GM19397 (cell line): ENCODE measurements around the gene LRRTM1.

Experiments
- ATAC-seq: cut with Tn5 transposase; IDR thresholded peaks from one replicate; pipeline ENCODE4 v1.9.1; 2021; ENCODE audit warnings: mild to moderate bottlenecking, moderate library complexity; ENCODE audit not compliant: unreplicated experiment

Gene LRRTM1, protein sequence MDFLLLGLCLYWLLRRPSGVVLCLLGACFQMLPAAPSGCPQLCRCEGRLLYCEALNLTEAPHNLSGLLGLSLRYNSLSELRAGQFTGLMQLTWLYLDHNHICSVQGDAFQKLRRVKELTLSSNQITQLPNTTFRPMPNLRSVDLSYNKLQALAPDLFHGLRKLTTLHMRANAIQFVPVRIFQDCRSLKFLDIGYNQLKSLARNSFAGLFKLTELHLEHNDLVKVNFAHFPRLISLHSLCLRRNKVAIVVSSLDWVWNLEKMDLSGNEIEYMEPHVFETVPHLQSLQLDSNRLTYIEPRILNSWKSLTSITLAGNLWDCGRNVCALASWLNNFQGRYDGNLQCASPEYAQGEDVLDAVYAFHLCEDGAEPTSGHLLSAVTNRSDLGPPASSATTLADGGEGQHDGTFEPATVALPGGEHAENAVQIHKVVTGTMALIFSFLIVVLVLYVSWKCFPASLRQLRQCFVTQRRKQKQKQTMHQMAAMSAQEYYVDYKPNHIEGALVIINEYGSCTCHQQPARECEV

DNA sequence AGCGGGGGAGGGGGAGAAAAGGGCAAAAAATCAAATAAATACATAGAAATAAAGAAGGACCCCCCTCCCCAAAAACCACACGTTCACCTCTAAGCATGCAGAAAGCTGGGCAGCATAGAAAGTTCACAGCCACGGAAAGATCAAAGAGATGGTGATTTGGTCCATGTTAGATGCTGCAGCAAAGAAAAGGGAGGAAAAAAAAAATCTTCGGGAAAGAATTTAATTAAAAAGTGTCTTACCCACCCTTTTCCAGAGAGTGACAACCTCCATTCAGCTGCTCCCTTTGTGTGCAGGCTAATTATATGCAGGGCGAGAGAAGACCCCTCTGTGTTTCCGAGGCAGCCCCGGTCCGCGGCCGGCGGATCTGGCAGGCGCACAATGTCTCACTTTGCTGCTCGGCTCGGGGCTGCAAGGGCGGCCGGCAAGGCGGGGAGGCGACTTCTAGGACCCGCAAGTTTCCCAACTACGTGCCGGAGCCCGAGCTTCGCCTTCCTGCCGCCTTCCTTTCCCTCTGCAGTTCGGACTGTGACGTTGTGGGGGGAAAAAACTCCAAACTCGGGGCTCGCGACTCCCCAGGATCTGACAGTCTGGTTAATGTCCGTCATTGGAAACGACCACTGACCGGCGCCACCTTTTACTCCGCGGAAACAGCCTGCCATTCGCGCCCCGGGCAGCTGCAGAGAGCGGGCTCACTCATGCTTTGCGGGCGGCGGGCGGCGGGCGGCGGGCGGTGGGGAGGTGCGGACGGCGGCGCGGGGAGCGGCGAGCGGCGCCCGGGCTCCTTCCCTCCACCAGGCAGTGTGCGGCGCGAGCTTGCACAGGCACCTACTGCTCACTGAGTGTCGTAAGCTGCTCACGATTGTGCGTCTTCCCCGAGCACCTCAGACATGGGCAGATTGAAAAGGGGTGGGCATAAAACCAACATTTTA, at the start of gene LRRTM1:
Gene LRRTM1, minus strand, starts transcription at position 844 of the 929 bp plus-strand sequence. CDS start 933 bp downstream, outside the sequence.
- ATAC-seq, result no peak

- no peak for ATAC-seq
Measured at GRCh38 chr2:80351231-80351630, 46.7 kb upstream of the LRRTM1 start.

- no peak for ATAC-seq
Measured at GRCh38 chr2:80348953-80349352, 44.4 kb upstream of the LRRTM1 start.

DNA sequence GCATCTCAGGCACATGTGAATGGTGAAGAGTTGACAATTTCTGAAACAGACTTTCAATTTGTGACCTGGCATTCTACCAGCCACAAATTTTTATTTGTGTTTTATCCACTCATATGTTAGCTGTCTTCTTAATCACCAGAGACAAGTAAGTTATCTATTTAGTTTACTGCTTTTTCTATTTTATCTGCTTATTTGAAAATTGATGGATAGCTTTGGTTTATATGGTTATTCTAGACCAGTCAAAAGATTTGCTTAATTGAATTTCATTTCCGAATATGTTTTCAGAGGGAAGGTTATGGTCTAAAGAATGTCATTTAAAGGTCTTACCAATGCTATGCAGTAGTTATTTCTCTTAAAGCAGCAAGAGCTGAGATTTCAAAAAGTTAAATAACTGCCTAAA, 43.5 kb upstream of the LRRTM1 start:
- ATAC-seq, result no peak

DNA sequence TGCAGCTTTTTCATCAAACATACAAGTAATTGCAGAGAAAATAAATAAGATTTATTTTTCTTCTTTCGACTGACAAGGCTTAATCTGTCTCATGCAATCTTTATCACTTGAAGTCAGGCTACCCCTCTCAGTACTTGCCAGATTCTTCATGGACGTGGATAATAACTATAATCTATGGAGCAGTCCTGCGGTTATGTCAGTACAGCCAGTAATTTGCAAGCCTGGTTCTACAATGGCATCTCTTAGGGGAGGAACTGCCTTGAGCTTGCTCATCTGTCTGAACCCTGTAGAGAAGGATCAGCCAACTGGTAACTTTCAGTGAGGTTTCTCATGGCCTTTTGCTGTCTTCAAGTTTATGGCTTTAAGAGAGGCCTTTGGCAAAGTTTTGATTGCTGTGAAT, 35.5 kb upstream of the LRRTM1 start:
- no peak for ATAC-seq

DNA sequence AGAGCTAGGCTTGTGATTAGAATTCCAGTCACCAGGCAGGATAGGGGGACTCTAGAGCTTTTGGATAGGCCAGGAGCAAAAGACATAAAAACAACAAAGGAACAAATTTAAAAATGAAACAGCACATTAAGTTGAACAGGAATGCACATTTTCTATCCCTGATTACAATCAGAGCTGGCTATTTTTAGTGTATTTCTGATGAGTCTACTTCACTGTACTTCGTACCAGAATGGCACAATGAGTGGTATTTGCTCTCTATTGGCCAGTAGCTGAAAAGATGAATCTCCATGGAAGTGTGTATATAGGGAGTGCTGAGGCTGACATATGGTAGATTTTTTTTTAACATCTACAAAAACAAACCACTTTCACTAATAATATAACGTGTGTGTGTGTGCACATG, 34.2 kb upstream of the LRRTM1 start:
- ATAC-seq, result no peak

DNA sequence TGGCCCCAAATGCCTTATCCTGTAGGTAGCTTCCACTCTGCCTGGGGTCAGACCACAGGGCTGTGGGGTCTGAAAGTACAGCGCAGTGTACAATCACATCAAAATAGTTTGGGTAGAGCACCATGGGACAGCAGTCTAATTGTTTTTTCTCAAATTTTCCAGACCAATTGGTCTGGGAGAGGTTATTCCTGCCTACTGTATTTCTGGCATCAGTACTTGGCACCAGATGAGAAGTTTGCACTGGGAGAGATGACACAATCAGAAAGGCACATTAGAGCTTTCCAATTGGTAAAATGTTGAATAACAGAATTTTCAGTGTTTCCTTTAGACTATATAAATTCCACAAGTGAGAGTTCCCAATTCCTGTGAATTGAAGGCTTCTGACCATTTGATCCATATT, 30.9 kb upstream of the LRRTM1 start:
- no peak for ATAC-seq

DNA sequence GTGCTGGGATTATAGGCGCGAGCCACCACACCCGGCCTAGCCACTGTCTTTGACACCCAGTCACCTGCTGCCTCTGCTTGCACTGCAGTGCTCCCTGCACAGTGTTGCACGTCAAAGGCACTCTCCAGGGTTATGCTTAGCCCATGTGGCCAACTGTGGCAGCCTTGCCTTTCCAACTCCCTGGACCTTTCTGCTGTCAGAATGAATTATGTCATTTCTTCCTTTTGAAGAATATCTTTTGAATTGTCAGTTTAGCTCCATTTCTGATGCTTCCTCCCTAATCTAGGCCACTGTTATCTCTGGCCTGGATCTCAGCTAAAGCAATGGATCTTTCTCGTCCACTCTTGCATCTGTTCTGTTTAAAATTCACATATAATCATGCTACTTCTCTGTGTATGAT, 29.3 kb upstream of the LRRTM1 start:
- ATAC-seq, result no peak

DNA sequence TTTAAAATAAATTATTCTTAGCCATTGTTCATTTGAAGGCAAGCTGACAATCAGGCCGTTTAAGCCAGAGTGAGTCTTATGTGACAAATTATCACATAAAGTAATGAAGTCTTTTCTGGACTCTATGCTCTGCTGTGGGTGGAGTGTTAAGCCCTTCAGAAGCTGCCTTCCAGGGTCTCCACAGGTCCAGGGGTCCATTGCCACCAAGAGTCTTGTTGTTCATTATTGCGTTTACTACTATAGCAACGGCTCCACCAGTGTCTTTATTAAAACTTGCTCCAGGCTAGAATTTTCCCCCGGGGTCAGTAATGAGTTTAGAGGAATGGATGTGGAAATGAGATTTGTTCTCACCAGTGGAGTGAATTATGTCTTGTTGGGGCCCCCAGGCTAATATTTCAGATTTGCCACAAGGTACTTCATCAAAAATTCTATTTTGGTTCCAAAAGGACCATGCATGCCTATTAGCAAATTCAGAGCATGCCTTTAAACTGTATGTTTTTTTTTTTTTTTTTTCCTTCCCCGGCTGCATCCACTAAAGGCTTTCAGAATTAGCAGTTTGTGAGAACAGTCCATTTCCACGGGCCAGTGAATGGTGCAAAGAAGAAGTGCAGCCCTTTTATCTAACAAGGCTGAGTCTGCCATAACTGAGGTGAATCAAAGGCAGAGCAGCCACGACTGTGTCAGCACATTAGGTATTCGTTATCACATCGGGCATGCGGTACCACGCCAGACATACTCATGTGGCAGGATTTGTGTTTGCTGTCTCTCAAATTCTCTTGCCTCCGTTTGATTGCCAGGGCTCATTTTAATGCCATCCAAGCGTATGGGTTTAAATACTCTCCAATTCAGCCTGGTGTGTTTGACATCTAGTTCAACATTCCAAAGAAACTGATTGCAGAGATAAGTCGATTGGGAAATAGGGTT, 26.2 kb upstream of the LRRTM1 start:
- ATAC-seq, result no peak

DNA sequence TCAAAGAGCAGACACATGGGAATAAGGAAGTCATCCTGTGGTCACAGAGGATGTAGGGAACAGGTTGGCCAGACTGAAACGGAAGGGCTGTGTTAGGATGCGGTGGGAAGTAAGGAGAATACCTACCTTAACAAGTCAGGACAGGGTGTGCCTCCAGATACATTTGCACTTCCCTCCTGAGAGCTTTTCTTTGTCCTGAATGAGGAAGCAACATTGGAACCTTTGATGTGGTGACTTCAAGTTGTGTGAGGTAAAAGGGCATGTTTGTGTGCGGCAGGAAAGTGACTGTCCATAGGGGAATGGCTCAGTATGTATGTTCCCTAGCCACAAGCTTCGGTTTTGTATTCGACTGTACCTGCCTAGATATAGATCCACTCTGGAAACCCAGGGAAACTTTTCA, 24.9 kb upstream of the LRRTM1 start:
- no peak for ATAC-seq

DNA sequence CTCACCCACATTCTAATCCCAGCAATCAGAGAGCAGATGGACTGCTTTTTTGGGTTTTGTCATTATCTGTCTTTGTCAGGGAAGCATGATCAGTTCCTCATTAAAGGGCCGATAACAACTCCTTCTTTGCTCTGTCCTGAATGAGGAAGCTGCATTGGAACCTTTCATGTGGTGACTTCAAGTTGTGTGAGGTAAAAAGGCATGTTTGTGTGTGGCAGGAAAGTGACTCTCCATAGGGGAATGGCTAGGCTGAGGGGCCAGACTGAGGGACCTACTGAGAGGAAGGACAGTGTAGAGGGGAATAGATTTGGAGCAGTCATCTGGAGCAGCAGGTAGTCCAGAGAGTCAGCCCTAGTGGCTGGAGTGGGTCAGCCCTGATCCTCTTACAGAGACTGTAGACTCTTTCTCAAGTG, 23.6 kb upstream of the LRRTM1 start:
- no peak for ATAC-seq

DNA sequence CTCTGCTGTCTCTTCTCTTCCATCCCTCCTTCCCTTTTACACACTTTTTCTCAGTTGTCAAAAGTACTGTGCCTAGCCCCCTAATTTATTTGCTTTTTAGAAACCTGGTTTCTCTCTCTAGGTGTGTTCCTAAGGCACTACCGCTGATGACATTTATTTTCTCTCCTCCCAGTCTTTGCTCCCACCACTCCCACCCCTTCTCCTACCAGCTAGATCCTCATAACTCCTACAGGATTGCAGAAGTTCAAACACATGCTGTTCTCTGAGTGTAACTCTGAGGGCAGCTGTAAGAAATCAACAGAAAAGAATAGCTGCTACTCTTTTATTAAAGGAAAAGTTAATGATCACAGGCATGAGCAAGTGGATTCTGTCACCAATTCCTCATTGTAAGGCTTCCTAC, 22.3 kb upstream of the LRRTM1 start:
- no peak for ATAC-seq

DNA sequence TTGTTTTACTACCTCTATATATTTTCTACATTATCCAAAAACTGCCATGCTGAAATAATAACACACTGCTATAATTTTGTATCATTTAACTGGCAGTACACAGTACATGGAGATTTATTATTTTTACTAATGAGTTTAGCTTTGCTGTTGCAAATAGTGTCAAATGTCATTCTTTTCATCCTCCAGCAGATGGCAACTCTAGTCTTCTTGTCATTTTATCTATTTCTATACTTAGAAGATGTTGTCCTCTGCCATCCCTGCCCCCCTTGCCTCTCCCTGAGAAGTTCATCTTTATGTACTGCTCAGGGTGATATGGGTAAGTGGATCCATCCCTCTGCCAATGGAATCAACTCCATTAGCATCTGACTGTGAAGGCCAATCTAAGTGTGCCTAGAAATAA, 21.7 kb upstream of the LRRTM1 start:
- no peak for ATAC-seq

- no peak for ATAC-seq
Measured at GRCh38 chr2:80324525-80324924, 20.0 kb upstream of the LRRTM1 start.

DNA sequence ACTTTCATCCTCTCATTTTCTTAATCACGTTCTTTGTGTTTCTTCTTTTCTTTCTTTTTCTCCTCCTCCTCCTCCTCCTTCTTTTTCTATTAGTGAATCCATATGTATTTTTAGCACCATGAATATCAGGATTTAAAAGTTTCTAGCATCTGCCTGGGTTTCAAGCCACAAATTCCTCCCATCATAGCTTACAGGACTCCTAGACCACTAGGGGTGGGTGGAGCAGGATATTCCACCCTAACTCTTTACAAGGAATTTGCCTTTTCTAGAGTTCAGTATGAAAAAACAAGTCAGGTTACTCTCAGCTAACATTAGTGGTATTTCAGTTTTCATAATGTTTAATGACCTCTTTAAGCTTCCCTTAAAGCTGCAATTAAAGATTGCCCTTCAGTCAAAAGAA, 19.1 kb upstream of the LRRTM1 start:
- no peak for ATAC-seq

DNA sequence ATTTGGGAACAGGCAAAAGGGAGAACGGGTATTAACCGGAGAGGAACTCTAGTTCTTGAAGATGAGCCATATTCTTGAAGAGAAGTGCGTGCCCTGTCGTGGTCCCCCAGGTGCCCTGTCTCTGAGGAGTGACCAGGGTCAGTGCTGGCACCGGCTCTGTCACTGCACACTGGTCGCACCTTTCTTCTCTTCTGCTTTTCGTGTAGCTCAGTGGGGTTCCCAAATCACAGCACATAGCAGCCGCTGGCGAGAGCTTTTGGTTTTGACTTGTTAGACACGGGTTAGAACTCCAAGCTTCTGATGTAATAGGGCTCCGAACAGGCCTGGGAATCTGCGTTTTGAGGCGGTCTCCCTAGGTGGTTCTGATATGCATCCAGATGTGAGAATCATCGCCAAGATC, 18.4 kb upstream of the LRRTM1 start:
- no peak for ATAC-seq

- ATAC-seq, result no peak
Measured at GRCh38 chr2:80322311-80322920, 17.9 kb upstream of the LRRTM1 start.

DNA sequence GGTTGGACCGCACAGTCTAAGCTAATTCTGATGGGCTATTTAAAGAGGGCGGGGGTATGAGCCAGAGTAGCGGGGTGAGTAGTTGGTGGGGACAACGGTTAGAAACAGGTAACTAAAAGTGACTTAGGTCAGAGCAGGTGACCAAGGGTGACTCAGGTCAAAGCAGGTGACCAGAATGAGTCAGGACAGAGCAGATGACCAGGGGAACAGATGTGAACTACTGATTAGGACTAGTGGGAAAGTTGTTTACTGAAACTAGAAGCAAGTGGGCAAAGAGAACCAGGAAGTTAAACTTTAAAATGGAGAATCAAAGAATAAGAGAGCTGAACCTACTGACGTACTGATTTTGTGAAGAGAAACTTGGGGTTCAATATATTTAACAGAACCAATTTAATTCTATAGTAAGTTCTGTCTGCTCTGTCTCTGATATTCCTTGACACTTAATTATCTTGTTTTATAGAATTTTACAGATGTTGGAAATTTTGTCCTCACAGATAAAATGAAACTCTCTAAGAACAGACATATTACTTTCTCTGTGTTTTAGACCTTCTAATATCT, 7.8 kb upstream of the LRRTM1 start:
- no peak for ATAC-seq

DNA sequence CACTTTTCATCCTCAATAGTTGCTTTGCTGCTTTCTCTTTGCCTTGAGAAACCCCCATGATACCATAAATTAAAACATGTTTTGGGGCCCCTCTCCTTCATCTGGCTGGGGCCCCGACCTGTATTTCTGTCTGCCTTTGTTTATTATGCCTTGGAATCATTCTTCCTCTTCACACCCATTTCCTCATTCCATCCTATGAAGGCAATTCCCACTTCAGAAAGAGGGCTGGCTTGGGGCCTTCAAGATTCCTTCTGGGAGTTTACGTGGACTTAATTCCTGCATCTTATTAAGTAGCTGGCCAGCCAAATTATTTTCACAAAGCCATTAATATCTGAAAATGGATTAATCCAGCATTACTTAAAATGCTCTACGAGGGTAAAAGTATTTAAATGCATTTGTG, 6.8 kb upstream of the LRRTM1 start:
- no peak for ATAC-seq
